SK-N-SH (cell line): ENCODE measurements around the gene ATG7.

Experiments
- CTCF ChIP-seq: fragments of 200-600 bp; sonication (generic); IDR thresholded peaks from 2 replicates; pipeline ENCODE4 v1.6.1; 2017; ENCODE audit warnings: antibody characterized with exemption, mild to moderate bottlenecking, moderate library complexity
- EP300 ChIP-seq, 2 experiments: IDR thresholded peaks; 2 replicates each; pipeline versions ENCODE4 v1.4.0 to v1.6.1; 2012; ENCODE audit warnings: borderline replicate concordance in 1 of 2, low read depth in 1 of 2, low read length in 1 of 2
- EZH2phosphoT487 ChIP-seq: fragments of 200-600 bp; sonication (generic); IDR thresholded peaks from 2 replicates; pipeline ENCODE4 v1.6.1; 2017; ENCODE audit warnings: low read depth, mixed run types, mild to moderate bottlenecking, antibody characterized with exemption, moderate library complexity, borderline replicate concordance
- GABPA ChIP-seq: IDR thresholded peaks from 2 replicates; pipeline ENCODE4 v1.4.0; 2012; ENCODE audit warnings: low read depth, mild to moderate bottlenecking
- JUND ChIP-seq: IDR thresholded peaks from 2 replicates; pipeline ENCODE4 v1.4.0; 2012
- MXI1 ChIP-seq: IDR thresholded peaks from 2 replicates; pipeline ENCODE4 v1.6.1; 2012; ENCODE audit warnings: mild to moderate bottlenecking, low read depth, low read length, improper control_type of control experiment
- RCOR1 ChIP-seq: fragments of 150-350 bp; IDR thresholded peaks from 2 replicates; pipeline ENCODE4 v1.6.1; 2017; ENCODE audit warnings: antibody characterized with exemption, low read length
- REST ChIP-seq: IDR thresholded peaks from 2 replicates; pipeline ENCODE4 v1.6.1; 2012; ENCODE audit warnings: mild to moderate bottlenecking, low read depth, low read length, moderate library complexity
- RFX5 ChIP-seq: IDR thresholded peaks from 2 replicates; pipeline ENCODE4 v1.6.1; 2012; ENCODE audit warnings: mild to moderate bottlenecking, improper control_type of control experiment, low read length
- SIN3A ChIP-seq: IDR thresholded peaks from 2 replicates; pipeline ENCODE4 v1.6.1; 2012; ENCODE audit warnings: low read depth, mild to moderate bottlenecking, low read length, moderate library complexity, borderline replicate concordance
- TEAD4 ChIP-seq: IDR thresholded peaks from 2 replicates; pipeline ENCODE4 v1.4.0; 2012; ENCODE audit warnings: mild to moderate bottlenecking, borderline replicate concordance; ENCODE audit not compliant: insufficient read depth

- TF ChIP-seq CTCF (no peak), REST (no peak), TEAD4 (no peak), RCOR1 (no peak), RFX5 (no peak), EZH2phosphoT487 (no peak), MXI1 (no peak), JUND (no peak), GABPA (no peak), SIN3A (no peak), EP300 (IDR thresholded peaks at IDR 0.05; ENCODE audit: borderline replicate concordance in 1 of 2, low read depth in 1 of 2, low read length in 1 of 2) (no peak)
These were observed 42.1 kb upstream of the ATG7 start for GRCh38 chr3:11230125-11230524.
